HepG2 (cell line): ENCODE results near the gene KCNAB1. TPM values are rescaled to one million over a fixed set of nuclear protein-coding genes. Genes with fewer than 3 reads are reported as not detected.

ENCODE experiments used
- ATAC-seq: fragments of 200-7000 bp; cut with Tn5 transposase; 3 replicates; pipeline ENCODE4 v1.9.1; 2020; ENCODE audit warnings: mild to moderate bottlenecking, moderate library complexity
- BruUV-seq: library from RNA; stranded (reverse); fragments of 400-500 nt; replicated peaks from 2 replicates; lab custom pipeline; 2021; lab: Mats Ljungman, UMichigan
- CTCF ChIA-PET: fragments of 300-600 bp; formaldehyde crosslinking; extraction: SDS; loops from one replicate; lab custom pipeline; 2021; ENCODE audit warnings: low total read pairs, inconsistent platforms, low intra/inter-chr PET ratio; lab: Yijun Ruan, JAX
- POLR2A ChIA-PET: fragments of 350-600 bp; sonication (Branson Sonifier 250); formaldehyde crosslinking; loops from one replicate; lab custom pipeline; 2020; ENCODE audit warnings: antibody characterized with exemption, inconsistent platforms; lab: Yijun Ruan, JAX
- DNase-seq: peaks from one replicate; pipeline ENCODE4 v3.0.0-alpha.2; 2015; ENCODE audit warnings: low spot score
- FAIRE-seq: peaks from 3 replicates; lab custom pipeline; 2011; peaks lifted over from hg19 to GRCh38; lab: Jason Lieb, UNC
- H2AFZ ChIP-seq: one replicate; pipeline ENCODE4 v1.6.1; 2011; ENCODE audit warnings: low read length, inconsistent platforms
- H3K27ac ChIP-seq: fragments of 300-600 bp; 3 replicates; pipeline ENCODE4 v1.8.0; 2011; ENCODE audit warnings: mixed run types, mild to moderate bottlenecking, mixed read lengths, low read length, inconsistent platforms; ENCODE audit not compliant: insufficient read depth; ENCODE audit errors: extremely low read length
- H3K27me3 ChIP-seq, 2 experiments: fragments of 200-600 bp in 1 of 2; 2 replicates in 1 of 2; 3 replicates in 1 of 2; pipeline versions ENCODE4 v1.6.0 to v1.8.0; 2011; ENCODE audit warnings: low read length in 2 of 2, mild to moderate bottlenecking in 2 of 2, moderate library complexity in 2 of 2, inconsistent platforms in 1 of 2; ENCODE audit not compliant: insufficient read depth in 2 of 2, control insufficient read depth in 1 of 2
- H3K36me3 ChIP-seq, 2 experiments: fragments of 200-600 bp in 1 of 2; replicated peaks in 1 of 2; 2 replicates in 1 of 2; 3 replicates in 1 of 2; pipeline versions ENCODE4 v1.5.1 to v1.8.0; 2011; ENCODE audit warnings: low read length in 2 of 2, inconsistent platforms in 1 of 2; ENCODE audit not compliant: insufficient read depth in 2 of 2, control insufficient read depth in 1 of 2
- H3K4me1 ChIP-seq: 2 replicates; pipeline ENCODE4 v1.5.1; 2012; ENCODE audit warnings: low read length, inconsistent platforms; ENCODE audit not compliant: insufficient read depth
- H3K4me2 ChIP-seq: 2 replicates; pipeline ENCODE4 v1.6.0; 2011; ENCODE audit warnings: low read depth, low read length, inconsistent platforms
- H3K4me3 ChIP-seq, 3 experiments: fragments of 200-600 bp in 1 of 3; sonication (generic), shearing (Covaris generic) in 1 of 3; replicated peaks in 1 of 3; 2 replicates each; pipeline ENCODE4 v1.5.1; 2011 to 2016; ENCODE audit warnings: low read length in 3 of 3, inconsistent platforms in 2 of 3, low read depth in 2 of 3, mild to moderate bottlenecking in 2 of 3, control low read depth in 1 of 3, mixed read lengths in 1 of 3; ENCODE audit not compliant: insufficient read depth in 1 of 3
- H3K79me2 ChIP-seq: one replicate; pipeline ENCODE4 v1.6.1; 2011; ENCODE audit warnings: low read length, inconsistent platforms; ENCODE audit not compliant: insufficient read depth
- H3K9ac ChIP-seq: 2 replicates; pipeline ENCODE4 v1.6.0; 2011; ENCODE audit warnings: mild to moderate bottlenecking, low read depth, low read length, inconsistent platforms; ENCODE audit not compliant: insufficient read depth
- H3K9me3 ChIP-seq: 2 replicates; pipeline ENCODE4 v1.5.1; 2012; ENCODE audit warnings: mild to moderate bottlenecking, low read length
- H4K20me1 ChIP-seq: 2 replicates; pipeline ENCODE4 v1.6.0; 2011; ENCODE audit warnings: inconsistent platforms, mild to moderate bottlenecking, low read length, moderate library complexity; ENCODE audit not compliant: insufficient read depth
- ATF4 ChIP-seq, 2 experiments: fragments of 450-650 bp in 1 of 2; sonication (generic) in 1 of 2; formaldehyde crosslinking; IDR thresholded peaks; 2 replicates each; pipeline versions ENCODE4 v1.5.0 to v1.8.0; 2020 to 2022; ENCODE audit warnings: mild to moderate bottlenecking in 1 of 2, missing genetic modification reagents in 1 of 2
- CREBL2 ChIP-seq: sonication (generic); formaldehyde crosslinking; IDR thresholded peaks from 2 replicates; pipeline ENCODE4 v1.8.1; 2023; ENCODE audit warnings: missing genetic modification reagents, mild to moderate bottlenecking, borderline replicate concordance
- DRAP1 ChIP-seq: IDR thresholded peaks from 2 replicates; pipeline ENCODE4 v1.6.1; 2016; ENCODE audit warnings: missing genetic modification reagents, missing compliant biosample characterization
- EP300 ChIP-seq, 3 experiments: sonication (generic) in 1 of 3; formaldehyde crosslinking in 1 of 3; IDR thresholded peaks; 2 replicates each; pipeline versions ENCODE4 v1.5.1 to v1.6.1; 2011 to 2020; ENCODE audit warnings: low read depth in 2 of 3, low read length in 2 of 3, borderline replicate concordance in 1 of 3, improper control_type of control experiment in 1 of 3, mild to moderate bottlenecking in 1 of 3, missing genetic modification reagents in 1 of 3, moderate library complexity in 1 of 3
- ESRRA ChIP-seq: sonication (generic); formaldehyde crosslinking; IDR thresholded peaks from 2 replicates; pipeline ENCODE4 v1.5.1; 2020; ENCODE audit warnings: mild to moderate bottlenecking, low read depth, missing genetic modification reagents
- PHF5A ChIP-seq: IDR thresholded peaks from one replicate; pipeline ENCODE4 v1.6.1; 2018; ENCODE audit warnings: low read depth, missing genetic modification reagents; ENCODE audit not compliant: unreplicated experiment
- ZBTB20 ChIP-seq: sonication (generic); formaldehyde crosslinking; IDR thresholded peaks from 2 replicates; pipeline ENCODE4 v1.8.1; 2023; ENCODE audit warnings: missing genetic modification reagents, low read depth, mild to moderate bottlenecking, borderline replicate concordance
- ZBTB8A ChIP-seq: sonication (generic); formaldehyde crosslinking; IDR thresholded peaks from 2 replicates; pipeline ENCODE4 v1.4.0; 2020; ENCODE audit warnings: mild to moderate bottlenecking, low read depth, missing genetic modification reagents, borderline replicate concordance
- ZNF292 ChIP-seq: sonication (generic); formaldehyde crosslinking; IDR thresholded peaks from 2 replicates; pipeline ENCODE4 v1.8.1; 2022; ENCODE audit warnings: mild to moderate bottlenecking, low read depth, missing genetic modification reagents, borderline replicate concordance
- ZNF33A ChIP-seq: sonication (generic); formaldehyde crosslinking; IDR thresholded peaks from 2 replicates; pipeline ENCODE4 v1.5.1; 2020; ENCODE audit warnings: missing genetic modification reagents, mild to moderate bottlenecking, moderate library complexity, borderline replicate concordance
- WGBS: methylation state at CpG from one replicate; pipeline ENCODE4 v1.1.6; 2017; ENCODE audit warnings: low lambda C conversion rate; 5-methylcytosine and 5-hydroxymethylcytosine counted together
- in situ Hi-C: cut with HindIII; loops from 2 replicates; pipeline ENCODE4 v1.10.0; 2017; ENCODE audit warnings: low pct_unique_long_range_greater_than_20kb; ENCODE audit not compliant: extremely low pct_ligation_motif_present
- intact Hi-C: fragments of 100-400 bp; cut with micrococcal nuclease; formaldehyde crosslinking; loops from one replicate; pipeline ENCODE4 v1.10.0; 2022; ENCODE audit not compliant: unreplicated experiment
- polyA plus RNA-seq, 8 experiments: library from polyadenylated mRNA; depleted of rRNA in 3 of 8; stranded (reverse) in 7 of 8; unstranded in 1 of 8; fragments of >200 nt; fragmentation: Illumina TruSeq in 4 of 8; extraction: Trizol in 4 of 8; gene quantifications; 2 replicates each; pipeline versions ENCODE4 v1.2.1 to v1.2.3, GENCODE V29; 2011 to 2016; ENCODE audit warnings: low read depth in 4 of 8, missing spikeins in 1 of 8, mixed read lengths in 1 of 8; ENCODE audit not compliant: insufficient read depth in 1 of 8
- total RNA-seq, 5 experiments: library from RNA; depleted of rRNA; stranded (reverse); fragments of >200 nt; fragmentation: Illumina TruSeq; extraction: Trizol; gene quantifications; 2 replicates each; pipeline ENCODE4 v1.2.3, GENCODE V29; 2016; ENCODE audit warnings: low read depth in 1 of 5

Gene KCNAB1
- total and polyA plus RNA-seq, 2 of the 13 experiments (the other 11 are each of a cell fraction or from before 2014, with no cell fraction given), result not detected

GRCh38 chr3:156233876-156234275 is 113.5 kb downstream of the KCNAB1 start:
- no peaks in the 10 kb centered on the region for H3K36me3 ChIP-seq
- no peaks in the 10 kb centered on the region for H3K4me1 ChIP-seq
- H3K27ac ChIP-seq, result no peak overlapping the region
- FAIRE-seq, result no peak
- in situ Hi-C loops (no loop called here), intact Hi-C loops (no loop called here)
- H3K9me3 ChIP-seq, result no peaks in the 10 kb centered on the region
- TF ChIP-seq ATF4 (CRISPR knock-in tag; IDR thresholded peaks at IDR 0.05), result no peak
- TF ChIP-seq ZBTB8A (CRISPR knock-in tag), result no peak
- TF ChIP-seq CREBL2 (CRISPR knock-in tag), result no peak
- TF ChIP-seq PHF5A (CRISPR knock-in tag), result no peak
- no peak for TF ChIP-seq EP300 (IDR thresholded peaks at IDR 0.05; ENCODE audit: low read depth in 2 of 2, low read length in 2 of 2)
- no peak for TF ChIP-seq EP300 (CRISPR knock-in tag; IDR thresholded peaks at IDR 0.05; ENCODE audit: borderline replicate concordance)
- TF ChIP-seq ZNF33A, result no peak
- no peak for TF ChIP-seq ZBTB20 (CRISPR knock-in tag)
- no peak for TF ChIP-seq ZNF292 (CRISPR knock-in tag)
- no peak for TF ChIP-seq DRAP1
- no peak for TF ChIP-seq ESRRA
- no peak overlapping the region for H2AFZ ChIP-seq
- no peaks in the 10 kb centered on the region for H3K27me3 ChIP-seq
- ChIA-PET CTCF (no interaction called here), POLR2A (no interaction called here)
- 10% methylated on average over 2 of the region's 2 CpGs for WGBS
- no peak overlapping the region for H3K9ac ChIP-seq
- DNase-seq, result no peak
- ATAC-seq, result no peak
- no peaks in the 10 kb centered on the region for H3K79me2 ChIP-seq
- no peaks in the 10 kb centered on the region for H4K20me1 ChIP-seq
- BruUV-seq, result no TSS peak
- no peak overlapping the region for H3K4me3 ChIP-seq
- no peak overlapping the region for H3K4me2 ChIP-seq
